Thyroid gland (tissue), 4 donors: Measurements from ENCODE around the gene ACAP1.

Experiments used
- POLR2A ChIP-seq, 2 donors: fragments of 450-650 bp; IDR thresholded peaks; one replicate each; pipeline ENCODE4 v1.6.1; 2017; ENCODE audit warnings: antibody characterized with exemption in 2 of 2, mild to moderate bottlenecking in 2 of 2, moderate library complexity in 1 of 2
- TF ChIP-seq, protein P1 (sequence below), 6 experiments: fragments of 200-600 bp in 3 of 6; fragments of 450-650 bp in 3 of 6; sonication (generic) in 3 of 6; IDR thresholded peaks; one replicate each; pipeline ENCODE4 v1.5.1; 2016 to 2019; ENCODE audit warnings: antibody characterized with exemption in 6 of 6, mild to moderate bottlenecking in 2 of 6, inconsistent platforms in 1 of 6, moderate library complexity in 1 of 6

DNA sequence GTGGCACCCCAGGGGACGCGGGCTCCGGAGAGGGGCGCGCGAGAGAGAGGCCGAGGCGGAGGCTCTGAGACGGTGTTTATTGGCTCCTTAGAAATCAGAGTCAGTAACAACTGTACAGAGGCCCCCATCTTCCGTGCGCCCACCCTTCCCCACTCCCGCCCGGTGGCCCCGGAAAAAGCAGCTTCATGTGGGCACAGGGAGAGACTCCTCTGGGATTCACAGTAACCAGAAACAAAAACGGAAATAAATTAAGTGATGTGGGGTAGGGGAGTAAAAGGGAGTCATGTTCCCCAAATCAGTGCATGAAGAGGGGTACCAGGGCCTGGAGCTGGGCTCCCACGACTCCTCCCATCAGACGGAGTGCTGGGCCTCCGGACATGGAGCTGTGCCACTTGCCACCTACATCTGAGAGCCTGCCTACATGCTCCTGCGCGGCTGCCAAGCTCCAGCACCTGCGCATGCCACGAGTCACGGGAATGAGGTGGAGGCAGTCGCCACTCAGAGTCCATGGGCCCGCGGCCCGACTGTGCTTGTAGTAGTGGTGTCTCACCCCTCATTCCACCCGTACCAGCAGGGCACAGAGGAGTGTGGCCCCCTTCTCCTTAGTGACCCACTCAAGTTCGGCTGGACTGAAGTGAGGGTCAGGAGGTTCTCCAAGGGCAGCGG lies 20.6 kb upstream of the ACAP1 start:
- TF ChIP-seq, protein P1, sequence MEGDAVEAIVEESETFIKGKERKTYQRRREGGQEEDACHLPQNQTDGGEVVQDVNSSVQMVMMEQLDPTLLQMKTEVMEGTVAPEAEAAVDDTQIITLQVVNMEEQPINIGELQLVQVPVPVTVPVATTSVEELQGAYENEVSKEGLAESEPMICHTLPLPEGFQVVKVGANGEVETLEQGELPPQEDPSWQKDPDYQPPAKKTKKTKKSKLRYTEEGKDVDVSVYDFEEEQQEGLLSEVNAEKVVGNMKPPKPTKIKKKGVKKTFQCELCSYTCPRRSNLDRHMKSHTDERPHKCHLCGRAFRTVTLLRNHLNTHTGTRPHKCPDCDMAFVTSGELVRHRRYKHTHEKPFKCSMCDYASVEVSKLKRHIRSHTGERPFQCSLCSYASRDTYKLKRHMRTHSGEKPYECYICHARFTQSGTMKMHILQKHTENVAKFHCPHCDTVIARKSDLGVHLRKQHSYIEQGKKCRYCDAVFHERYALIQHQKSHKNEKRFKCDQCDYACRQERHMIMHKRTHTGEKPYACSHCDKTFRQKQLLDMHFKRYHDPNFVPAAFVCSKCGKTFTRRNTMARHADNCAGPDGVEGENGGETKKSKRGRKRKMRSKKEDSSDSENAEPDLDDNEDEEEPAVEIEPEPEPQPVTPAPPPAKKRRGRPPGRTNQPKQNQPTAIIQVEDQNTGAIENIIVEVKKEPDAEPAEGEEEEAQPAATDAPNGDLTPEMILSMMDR (IDR thresholded peaks at IDR 0.05), result no peak
- TF ChIP-seq POLR2A (IDR thresholded peaks at IDR 0.05), result no peak
